HUES64 (cell line): ENCODE measurements around the gene AXDND1.
"Not testable (repeated sequence)": the region's sequence is repeated elsewhere in the genome, so short reads cannot be mapped to it uniquely, and the experiment has no call there.

ENCODE experiments used
- H3K27ac ChIP-seq: 2 replicates; pipeline ENCODE4 v1.7.0; 2013; ENCODE audit warnings: low read depth, low read length, inconsistent platforms
- H3K27me3 ChIP-seq: 2 replicates; pipeline ENCODE4 v1.6.1; 2013; ENCODE audit warnings: mild to moderate bottlenecking, low read length; ENCODE audit not compliant: insufficient read depth
- H3K36me3 ChIP-seq: 2 replicates; pipeline ENCODE4 v1.6.1; 2013; ENCODE audit warnings: mild to moderate bottlenecking, low read length; ENCODE audit not compliant: insufficient read depth
- H3K4me1 ChIP-seq: 2 replicates; pipeline ENCODE4 v1.6.1; 2013; ENCODE audit warnings: mild to moderate bottlenecking, low read length, moderate library complexity; ENCODE audit not compliant: insufficient read depth
- H3K4me3 ChIP-seq: 2 replicates; pipeline ENCODE4 v1.5.1; 2013; ENCODE audit warnings: mild to moderate bottlenecking, low read length, moderate library complexity
- H3K9ac ChIP-seq: 2 replicates; pipeline ENCODE4 v1.6.1; 2013; ENCODE audit warnings: mild to moderate bottlenecking, low read depth, low read length
- H3K9me3 ChIP-seq: 2 replicates; pipeline ENCODE4 v1.6.1; 2013; ENCODE audit warnings: low read depth, low read length; ENCODE audit not compliant: insufficient read depth
- WGBS: fragments of 150-250, 120-280 bp; methylation state at CpG from one replicate; pipeline ENCODE4 v1.1.7; 2013; ENCODE audit warnings: missing lambda C conversion rate; 5-methylcytosine and 5-hydroxymethylcytosine counted together

AXDND1 gene

GRCh38 chr1:179478370-179478769 is 112.6 kb downstream of the AXDND1 start:
- H3K4me3 ChIP-seq: no peak overlapping the region
- H3K27ac ChIP-seq: no peak overlapping the region
- H3K9ac ChIP-seq: no peak overlapping the region
- WGBS: 57% methylated on average over 1 of the region's 1 CpG
- H3K4me1 ChIP-seq: no peaks in the 10 kb centered on the region
- no peaks in the 10 kb centered on the region for H3K27me3 ChIP-seq
- H3K36me3 ChIP-seq: no peaks in the 10 kb centered on the region
- H3K9me3 ChIP-seq: peaks cover 48% of the 10 kb centered on the region

GRCh38 chr1:179490611-179491010 is 124.8 kb downstream of the AXDND1 start:
- Histone ChIP-seq H3K4me3 (no peak overlapping the region), H3K27ac (no peak overlapping the region), H3K9ac (no peak overlapping the region), H3K9me3 (0 out of 2 replicates have a peak, but pooled peaks cover 3% of the 10 kb centered on the region), H3K36me3 (no peaks in the 10 kb centered on the region), H3K4me1 (no peaks in the 10 kb centered on the region), H3K27me3 (no peaks in the 10 kb centered on the region)
- WGBS: 97% methylated on average over 1 of the region's 1 CpG

- WGBS: 75% methylated on average over 1 of the region's 2 CpGs
- Histone ChIP-seq H3K9ac (no peak overlapping the region), H3K9me3 (no peaks in the 10 kb centered on the region), H3K4me3 (no peak overlapping the region), H3K4me1 (no peaks in the 10 kb centered on the region), H3K36me3 (no peaks in the 10 kb centered on the region), H3K27me3 (no peaks in the 10 kb centered on the region), H3K27ac (no peak overlapping the region)
These were observed 127.6 kb downstream of the AXDND1 start for GRCh38 chr1:179493323-179493722.

- H3K36me3 ChIP-seq: no peaks in the 10 kb centered on the region
- no peaks in the 10 kb centered on the region for H3K4me1 ChIP-seq
- H3K27me3 ChIP-seq: no peaks in the 10 kb centered on the region
- no peak overlapping the region for H3K27ac ChIP-seq
- H3K4me3 ChIP-seq: no peak overlapping the region
- no peaks in the 10 kb centered on the region for H3K9me3 ChIP-seq
- H3K9ac ChIP-seq: no peak overlapping the region
- WGBS: 95% methylated on average over 6 of the region's 6 CpGs
These were observed 140.4 kb downstream of the AXDND1 start for GRCh38 chr1:179506199-179506598.

- Histone ChIP-seq H3K27ac (no peak overlapping the region), H3K27me3 (no peaks in the 10 kb centered on the region)
These were observed 143.6 kb downstream of the AXDND1 start for GRCh38 chr1:179509384-179509783.

GRCh38 chr1:179510038-179510437 is 144.3 kb downstream of the AXDND1 start:
- Histone ChIP-seq H3K9ac (no peak overlapping the region), H3K27ac (no peak overlapping the region), H3K36me3 (no peaks in the 10 kb centered on the region), H3K4me3 (no peak overlapping the region), H3K27me3 (no peaks in the 10 kb centered on the region), H3K4me1 (no peaks in the 10 kb centered on the region), H3K9me3 (no peaks in the 10 kb centered on the region)
- 48% methylated on average over 2 of the region's 2 CpGs for WGBS

More at GRCh38 chr1:179509384-179509783, 143.6 kb downstream of the AXDND1 start:
- Histone ChIP-seq H3K4me3 (no peak overlapping the region), H3K4me1 (no peaks in the 10 kb centered on the region), H3K9me3 (no peaks in the 10 kb centered on the region), H3K9ac (no peak overlapping the region), H3K36me3 (no peaks in the 10 kb centered on the region)
- WGBS: 50% methylated on average over 2 of the region's 4 CpGs

- Histone ChIP-seq H3K27ac (no peak overlapping the region), H3K36me3 (no peaks in the 10 kb centered on the region), H3K9me3 (no peaks in the 10 kb centered on the region), H3K4me1 (no peaks in the 10 kb centered on the region), H3K4me3 (no peak overlapping the region), H3K27me3 (no peaks in the 10 kb centered on the region), H3K9ac (no peak overlapping the region)
- WGBS: 83% methylated on average over 11 of the region's 11 CpGs
These were observed 151.4 kb downstream of the AXDND1 start for GRCh38 chr1:179516976-179517705.

GRCh38 chr1:179518544-179518943 is 152.8 kb downstream of the AXDND1 start:
- not testable (repeated sequence) for H3K9me3 ChIP-seq, H3K27ac ChIP-seq, H3K4me3 ChIP-seq, H3K27me3 ChIP-seq, H3K36me3 ChIP-seq, H3K4me1 ChIP-seq, H3K9ac ChIP-seq
- 89% methylated on average over 1 of the region's 1 CpG for WGBS

- H3K9me3 ChIP-seq: no peaks in the 10 kb centered on the region
- H3K27me3 ChIP-seq: peaks cover 2% of the 10 kb centered on the region; the same call in 1 of the 2 replicates
- no peak overlapping the region for H3K9ac ChIP-seq
- H3K4me3 ChIP-seq: no peak overlapping the region; the same call in 1 of the 2 replicates
- peak overlapping the region; percentile 90 for H3K27ac ChIP-seq
- H3K36me3 ChIP-seq: no peaks in the 10 kb centered on the region
- 59% methylated on average over 7 of the region's 8 CpGs for WGBS
- H3K4me1 ChIP-seq: peaks cover 18% of the 10 kb centered on the region
These were observed 163.9 kb downstream of the AXDND1 start for GRCh38 chr1:179529482-179530195.

GRCh38 chr1:179530352-179530751 is 164.6 kb downstream of the AXDND1 start:
- peak overlapping the region; percentile 83; the same call in 1 of the 2 replicates for H3K27ac ChIP-seq
- no peaks in the 10 kb centered on the region for H3K36me3 ChIP-seq
- 53% methylated on average over 1 of the region's 1 CpG for WGBS
- H3K9ac ChIP-seq: no peak overlapping the region
- no peaks in the 10 kb centered on the region for H3K9me3 ChIP-seq
- H3K4me3 ChIP-seq: no peak overlapping the region
- H3K27me3 ChIP-seq: peaks cover 2% of the 10 kb centered on the region; the same call in 1 of the 2 replicates
- peaks cover 18% of the 10 kb centered on the region for H3K4me1 ChIP-seq

- H3K9me3 ChIP-seq: peaks cover 12% of the 10 kb centered on the region
- no peaks in the 10 kb centered on the region for H3K4me1 ChIP-seq
- no CpG with 5 or more reads among the region's 2 CpGs for WGBS
- H3K27ac ChIP-seq: no peak overlapping the region
- H3K9ac ChIP-seq: no peak overlapping the region
- no peaks in the 10 kb centered on the region for H3K27me3 ChIP-seq
- no peak overlapping the region for H3K4me3 ChIP-seq
- no peaks in the 10 kb centered on the region for H3K36me3 ChIP-seq
These were observed 176.0 kb downstream of the AXDND1 start for GRCh38 chr1:179541774-179542173.
